Endothelial cell of umbilical vein (primary cell): ENCODE results near the gene IQSEC3. TPM values are rescaled to one million over a fixed set of nuclear protein-coding genes. Genes with fewer than 3 reads are reported as not detected.

Source experiments
- BruUV-seq: library from RNA; stranded (reverse); fragments of 400-500 nt; replicated peaks from 2 replicates; lab custom pipeline; 2021; lab: Mats Ljungman, UMichigan
- CTCF ChIA-PET: fragments of 300-600, 350-600 bp; sonication (Branson Sonifier 250); formaldehyde crosslinking; loops from one replicate; lab custom pipeline; 2021; ENCODE audit warnings: antibody characterized with exemption, inconsistent platforms; lab: Charles Lee
- POLR2A ChIA-PET: fragments of 300-600, 350-600 bp; sonication (Branson Sonifier 250); formaldehyde crosslinking; loops from one replicate; lab custom pipeline; 2021; ENCODE audit warnings: antibody characterized with exemption, inconsistent platforms; lab: Charles Lee
- DNase-seq: peaks from one replicate; pipeline ENCODE4 v3.0.0-alpha.2; 2011; ENCODE audit warnings: low read depth, low spot score
- FAIRE-seq: peaks from 2 replicates; lab custom pipeline; 2011; peaks lifted over from hg19 to GRCh38; lab: Jason Lieb, UNC
- H2AFZ ChIP-seq: 2 replicates; pipeline ENCODE4 v1.6.0; 2012; ENCODE audit warnings: low read depth, low read length, control low read depth, inconsistent platforms
- H3K27ac ChIP-seq: 2 replicates; pipeline ENCODE4 v1.5.1; 2011; ENCODE audit warnings: low read depth, mild to moderate bottlenecking, control low read depth, low read length, moderate library complexity; ENCODE audit not compliant: insufficient read depth
- H3K27me3 ChIP-seq, 2 experiments: 2 replicates each; pipeline versions ENCODE4 v1.6.0 to v1.6.1; 2011; ENCODE audit warnings: low read length in 2 of 2, mixed read lengths in 1 of 2; ENCODE audit not compliant: control insufficient read depth in 2 of 2, insufficient read depth in 2 of 2
- H3K36me3 ChIP-seq, 2 experiments: 2 replicates in 1 of 2; 3 replicates in 1 of 2; pipeline ENCODE4 v1.5.1; 2011; ENCODE audit warnings: low read length in 2 of 2, mild to moderate bottlenecking in 1 of 2, moderate library complexity in 1 of 2; ENCODE audit not compliant: control insufficient read depth in 2 of 2, insufficient read depth in 2 of 2; ENCODE audit errors: extremely low read depth in 1 of 2
- H3K4me1 ChIP-seq: 3 replicates; pipeline ENCODE4 v1.5.1; 2011; ENCODE audit warnings: mild to moderate bottlenecking, low read length; ENCODE audit not compliant: control insufficient read depth, insufficient read depth; ENCODE audit errors: extremely low read depth
- H3K4me2 ChIP-seq: 2 replicates; pipeline ENCODE4 v1.6.1; 2011; ENCODE audit warnings: low read length, control low read depth, mixed read lengths; ENCODE audit not compliant: insufficient read depth
- H3K4me3 ChIP-seq, 3 experiments: fragments of 200-600 bp in 1 of 3; sonication (generic), shearing (Covaris generic) in 1 of 3; replicated peaks in 1 of 3; 2 replicates each; pipeline ENCODE4 v1.5.1; 2011 to 2016; ENCODE audit warnings: control low read depth in 3 of 3, low read length in 3 of 3, mild to moderate bottlenecking in 2 of 3, inconsistent platforms in 1 of 3, low read depth in 1 of 3, moderate library complexity in 1 of 3; ENCODE audit not compliant: insufficient read depth in 1 of 3
- H3K79me2 ChIP-seq: 2 replicates; pipeline ENCODE4 v1.6.0; 2012; ENCODE audit warnings: low read length, inconsistent platforms; ENCODE audit not compliant: control insufficient read depth, insufficient read depth
- H3K9ac ChIP-seq: replicated peaks from 2 replicates; pipeline ENCODE3; 2011; ENCODE audit warnings: low read length, control low read depth; ENCODE audit not compliant: insufficient read depth; ENCODE audit errors: extremely low read depth
- H3K9me1 ChIP-seq: replicated peaks from 3 replicates; pipeline ENCODE4 v1.6.0; 2011; ENCODE audit warnings: mild to moderate bottlenecking, low read length; ENCODE audit not compliant: control insufficient read depth, insufficient read depth; ENCODE audit errors: extremely low read depth
- H3K9me3 ChIP-seq: replicated peaks from 2 replicates; pipeline ENCODE4 v1.5.1; 2012; ENCODE audit warnings: low read length, inconsistent platforms; ENCODE audit not compliant: control insufficient read depth, insufficient read depth
- H4K20me1 ChIP-seq: replicated peaks from 2 replicates; pipeline ENCODE3; 2011; ENCODE audit warnings: mild to moderate bottlenecking, low read length; ENCODE audit not compliant: control insufficient read depth, insufficient read depth; ENCODE audit errors: extremely low read depth
- EZH2 ChIP-seq: IDR thresholded peaks from 2 replicates; pipeline ENCODE4 v1.6.1; 2012; ENCODE audit warnings: borderline replicate concordance, low read depth, mild to moderate bottlenecking, moderate library complexity, low read length, inconsistent platforms; ENCODE audit not compliant: severe bottlenecking
- FOS ChIP-seq: IDR thresholded peaks from 2 replicates; pipeline ENCODE4 v1.6.1; 2011; ENCODE audit warnings: mild to moderate bottlenecking, low read length, moderate library complexity, borderline replicate concordance; ENCODE audit not compliant: insufficient read depth
- GATA2 ChIP-seq: IDR thresholded peaks from 2 replicates; pipeline ENCODE4 v1.7.0; 2011; ENCODE audit warnings: low read depth, mild to moderate bottlenecking, moderate library complexity, mixed read lengths, low read length; ENCODE audit not compliant: insufficient read length, insufficient read depth
- JUN ChIP-seq: IDR thresholded peaks from 2 replicates; pipeline ENCODE4 v1.6.1; 2011; ENCODE audit warnings: borderline replicate concordance, low read depth; ENCODE audit not compliant: insufficient read length, insufficient read depth
- MAX ChIP-seq: IDR thresholded peaks from 2 replicates; pipeline ENCODE4 v1.6.1; 2011; ENCODE audit not compliant: insufficient read depth, insufficient read length
- MYC ChIP-seq: IDR thresholded peaks from one replicate; pipeline ENCODE4 v1.6.1; 2011; ENCODE audit warnings: mild to moderate bottlenecking, low read depth, low read length
- POLR2A ChIP-seq: IDR thresholded peaks from 2 replicates; pipeline ENCODE4 v1.6.1; 2012; ENCODE audit warnings: low read depth, mild to moderate bottlenecking, control low read depth, low read length
- POLR2AphosphoS5 ChIP-seq: IDR thresholded peaks from 2 replicates; pipeline ENCODE4 v1.6.1; 2012; ENCODE audit warnings: low read depth, mild to moderate bottlenecking, control low read depth, low read length, moderate library complexity; ENCODE audit not compliant: insufficient read depth
- dilution Hi-C: fragments of 300-500 bp; cut with MboI; formaldehyde crosslinking; loops from one replicate; pipeline ENCODE4 v1.15.0; 2019; ENCODE audit warnings: low sequenced_read_pairs; ENCODE audit not compliant: extremely low pct_ligation_motif_present
- intact Hi-C: fragments of 100-400 bp; cut with micrococcal nuclease; formaldehyde crosslinking; loops from one replicate; pipeline ENCODE4 v1.10.0; 2022
- polyA plus RNA-seq, 4 experiments: library from polyadenylated mRNA; depleted of rRNA in 3 of 4; stranded (reverse) in 3 of 4; unstranded in 1 of 4; fragments of >200 nt; gene quantifications; 2 replicates each; pipeline versions ENCODE4 v1.2.1 to v1.2.3, GENCODE V29; 2011 to 2012; ENCODE audit warnings: missing spikeins in 1 of 4
- total RNA-seq: library from RNA; stranded (reverse); gene quantifications from 2 replicates; pipeline ENCODE4 v1.2.3, GENCODE V29; 2021

IQSEC3 gene
- total and polyA plus RNA-seq, 2 donors (not counting 3 experiments of a cell fraction or from before 2014, with no cell fraction given): not detected

GRCh38 chr12:91213-91612 lies 24.6 kb downstream of the IQSEC3 start:
- FAIRE-seq (no peak), DNase-seq (no peak)
- dilution Hi-C loops (no loop called here), intact Hi-C loops (no loop called here)
- Histone ChIP-seq H3K27ac (no peak overlapping the region), H3K27me3 (peaks cover 0 to 2% of the 10 kb centered on the region in 2 experiments), H4K20me1 (no peaks in the 10 kb centered on the region), H2AFZ (no peak overlapping the region), H3K4me3 (no peak overlapping the region), H3K4me2 (no peak overlapping the region), H3K79me2 (no peaks in the 10 kb centered on the region), H3K9me1 (no peaks in the 10 kb centered on the region), H3K36me3 (no peaks in the 10 kb centered on the region), H3K9me3 (no peaks in the 10 kb centered on the region), H3K4me1 (no peaks in the 10 kb centered on the region), H3K9ac (no peak overlapping the region)
- CTCF ChIA-PET: no interaction called here
- TF ChIP-seq POLR2AphosphoS5: no peak
- no peak for TF ChIP-seq MAX
- TF ChIP-seq FOS: no peak
- no peak for TF ChIP-seq EZH2
- no peak for TF ChIP-seq JUN
- no peak for TF ChIP-seq POLR2A
- TF ChIP-seq GATA2: no peak
- no TSS peak for BruUV-seq
- POLR2A ChIA-PET: no interaction called here

- H3K36me3 ChIP-seq: no peaks in the 10 kb centered on the region
- CTCF ChIA-PET: no interaction called here
- DNase-seq: no peak
- H3K4me1 ChIP-seq: no peaks in the 10 kb centered on the region
- H3K27ac ChIP-seq: no peak overlapping the region
- H2AFZ ChIP-seq: no peak overlapping the region
- dilution Hi-C loops: no loop called here
- no peak for TF ChIP-seq EZH2
- no peak for TF ChIP-seq MAX
- no peak for TF ChIP-seq JUN
- no peak for TF ChIP-seq MYC
- TF ChIP-seq POLR2A: no peak
- no peak for TF ChIP-seq FOS
- intact Hi-C loops: no loop called here
- BruUV-seq: no TSS peak
- POLR2A ChIA-PET: no interaction called here
- no peak overlapping the region for H3K4me2 ChIP-seq
- H3K9me1 ChIP-seq: no peaks in the 10 kb centered on the region
- H3K27me3 ChIP-seq: peaks cover 4 to 7% of the 10 kb centered on the region in 2 experiments
- no peaks in the 10 kb centered on the region for H3K79me2 ChIP-seq
- H3K4me3 ChIP-seq: no peak overlapping the region
- H4K20me1 ChIP-seq: no peaks in the 10 kb centered on the region
- H3K9me3 ChIP-seq: no peaks in the 10 kb centered on the region
- no peak for FAIRE-seq
- H3K9ac ChIP-seq: no peak overlapping the region
These were observed 26.9 kb downstream of the IQSEC3 start for GRCh38 chr12:93266-94005.
